Measurements from ENCODE around the gene PPP1R2C.

PPP1R2C gene

DNA sequence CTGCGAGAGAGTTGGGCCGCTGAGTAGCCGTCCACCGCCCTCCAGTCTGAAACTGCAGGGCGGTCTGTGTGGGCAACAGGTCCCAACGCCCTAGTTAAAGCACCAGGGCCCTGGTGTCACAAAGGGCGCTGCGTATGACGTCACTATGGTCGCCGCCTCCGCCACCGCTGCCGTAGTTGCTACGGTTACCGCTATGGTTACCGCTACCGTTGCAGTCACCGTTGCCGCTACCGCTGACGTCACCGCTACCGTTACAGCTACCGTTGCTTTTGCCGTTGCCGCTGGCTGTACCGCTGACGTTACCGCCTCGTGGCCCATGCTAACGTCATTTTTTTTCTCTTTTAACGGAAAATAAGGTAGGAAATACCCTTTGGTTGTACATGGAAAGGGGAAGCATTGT is at the start of gene PPP1R2C:
PPP1R2C (minus strand) TSS at position 68 of the 400 bp plus-strand sequence. CDS start 84 bp downstream, outside the sequence.
- in situ Hi-C loops (cut with MboI; ENCODE audit: low sequenced_read_pairs, unreplicated experiment), result no loop called here
- TF ChIP-seq, protein P1, sequence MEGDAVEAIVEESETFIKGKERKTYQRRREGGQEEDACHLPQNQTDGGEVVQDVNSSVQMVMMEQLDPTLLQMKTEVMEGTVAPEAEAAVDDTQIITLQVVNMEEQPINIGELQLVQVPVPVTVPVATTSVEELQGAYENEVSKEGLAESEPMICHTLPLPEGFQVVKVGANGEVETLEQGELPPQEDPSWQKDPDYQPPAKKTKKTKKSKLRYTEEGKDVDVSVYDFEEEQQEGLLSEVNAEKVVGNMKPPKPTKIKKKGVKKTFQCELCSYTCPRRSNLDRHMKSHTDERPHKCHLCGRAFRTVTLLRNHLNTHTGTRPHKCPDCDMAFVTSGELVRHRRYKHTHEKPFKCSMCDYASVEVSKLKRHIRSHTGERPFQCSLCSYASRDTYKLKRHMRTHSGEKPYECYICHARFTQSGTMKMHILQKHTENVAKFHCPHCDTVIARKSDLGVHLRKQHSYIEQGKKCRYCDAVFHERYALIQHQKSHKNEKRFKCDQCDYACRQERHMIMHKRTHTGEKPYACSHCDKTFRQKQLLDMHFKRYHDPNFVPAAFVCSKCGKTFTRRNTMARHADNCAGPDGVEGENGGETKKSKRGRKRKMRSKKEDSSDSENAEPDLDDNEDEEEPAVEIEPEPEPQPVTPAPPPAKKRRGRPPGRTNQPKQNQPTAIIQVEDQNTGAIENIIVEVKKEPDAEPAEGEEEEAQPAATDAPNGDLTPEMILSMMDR (IDR thresholded peaks at IDR 0.05; ENCODE audit: borderline replicate concordance, control extremely low read depth, extremely low read depth, insufficient read depth, missing control alignments), result no peak
- DNase-seq (ENCODE audit: low spot score), result no peak

- in situ Hi-C loops (cut with MboI; ENCODE audit: low sequenced_read_pairs, unreplicated experiment), result no loop called here
These were observed 47.2 kb upstream of the PPP1R2C start for GRCh38 chrX:42825201-42825600.

GRCh38 chrX:42824541-42824940 is 46.6 kb upstream of the PPP1R2C start:
- TF ChIP-seq, protein P1 (IDR thresholded peaks at IDR 0.05; ENCODE audit: borderline replicate concordance, control extremely low read depth, extremely low read depth, insufficient read depth, missing control alignments), result no peak
- in situ Hi-C loops (cut with MboI; ENCODE audit: low sequenced_read_pairs, unreplicated experiment), result no loop called here
- DNase-seq (ENCODE audit: low spot score), result no peak

More at GRCh38 chrX:42825201-42825600, 47.2 kb upstream of the PPP1R2C start:
- TF ChIP-seq, protein P1 (IDR thresholded peaks at IDR 0.05; ENCODE audit: borderline replicate concordance, control extremely low read depth, extremely low read depth, insufficient read depth, missing control alignments), result no peak
- no peak for DNase-seq (ENCODE audit: low spot score)

GRCh38 chrX:42823443-42823842 is 45.5 kb upstream of the PPP1R2C start:
- no peak for DNase-seq (ENCODE audit: low spot score)
- in situ Hi-C loops (cut with MboI; ENCODE audit: low sequenced_read_pairs, unreplicated experiment), result no loop called here
- TF ChIP-seq, protein P1 (IDR thresholded peaks at IDR 0.05; ENCODE audit: borderline replicate concordance, control extremely low read depth, extremely low read depth, insufficient read depth, missing control alignments), result no peak

DNA sequence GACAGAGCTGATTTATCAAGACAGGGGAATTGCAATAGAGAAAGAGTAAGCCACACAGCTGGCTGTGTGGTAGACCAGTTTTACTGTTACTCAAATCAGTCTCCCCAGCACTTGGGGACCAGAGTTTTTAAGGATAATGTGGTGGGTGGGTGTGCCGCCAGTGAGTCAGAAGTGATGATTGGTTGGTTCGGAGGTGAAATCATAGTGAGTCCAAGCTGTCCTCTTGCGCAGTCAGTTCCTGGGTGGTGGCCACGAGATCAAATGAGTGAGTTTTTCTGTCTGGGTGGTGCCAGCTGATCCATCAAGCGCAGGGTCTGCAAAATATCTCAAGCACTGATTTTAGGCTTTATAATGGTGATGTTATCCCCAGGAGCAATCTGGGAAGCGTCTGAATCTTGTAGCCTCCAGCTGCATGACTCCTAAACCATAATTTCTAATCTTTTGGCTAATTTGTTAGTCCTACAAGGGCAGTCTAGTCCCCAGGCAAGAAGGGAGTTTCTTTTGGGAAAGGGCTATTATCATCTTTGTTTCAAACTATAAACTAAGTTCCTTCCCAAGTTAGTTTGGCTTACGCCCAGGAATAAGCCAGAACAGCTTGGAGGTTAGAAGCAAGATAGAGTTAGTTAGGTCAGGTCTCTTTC is 44.0 kb upstream of the PPP1R2C start:
- TF ChIP-seq, protein P1 (IDR thresholded peaks at IDR 0.05; ENCODE audit: borderline replicate concordance, control extremely low read depth, extremely low read depth, insufficient read depth, missing control alignments), result no peak
- DNase-seq (ENCODE audit: low spot score), result no peak
- in situ Hi-C loops (cut with MboI; ENCODE audit: low sequenced_read_pairs, unreplicated experiment), result no loop called here

GRCh38 chrX:42818151-42818921 is 40.4 kb upstream of the PPP1R2C start:
- in situ Hi-C loops (cut with MboI; ENCODE audit: low sequenced_read_pairs, unreplicated experiment), result no loop called here
- TF ChIP-seq, protein P1 (IDR thresholded peaks at IDR 0.05; ENCODE audit: borderline replicate concordance, control extremely low read depth, extremely low read depth, insufficient read depth, missing control alignments), result no peak
- DNase-seq (ENCODE audit: low spot score), result no peak

All from GM13976 (cell line).